HG02610 (cell line): ENCODE data around the gene KDM4B.

Experiments
- ATAC-seq: cut with Tn5 transposase; IDR thresholded peaks from one replicate; pipeline ENCODE4 v1.9.1; 2021; ENCODE audit warnings: mild to moderate bottlenecking, moderate library complexity; ENCODE audit not compliant: unreplicated experiment

KDM4B gene

DNA sequence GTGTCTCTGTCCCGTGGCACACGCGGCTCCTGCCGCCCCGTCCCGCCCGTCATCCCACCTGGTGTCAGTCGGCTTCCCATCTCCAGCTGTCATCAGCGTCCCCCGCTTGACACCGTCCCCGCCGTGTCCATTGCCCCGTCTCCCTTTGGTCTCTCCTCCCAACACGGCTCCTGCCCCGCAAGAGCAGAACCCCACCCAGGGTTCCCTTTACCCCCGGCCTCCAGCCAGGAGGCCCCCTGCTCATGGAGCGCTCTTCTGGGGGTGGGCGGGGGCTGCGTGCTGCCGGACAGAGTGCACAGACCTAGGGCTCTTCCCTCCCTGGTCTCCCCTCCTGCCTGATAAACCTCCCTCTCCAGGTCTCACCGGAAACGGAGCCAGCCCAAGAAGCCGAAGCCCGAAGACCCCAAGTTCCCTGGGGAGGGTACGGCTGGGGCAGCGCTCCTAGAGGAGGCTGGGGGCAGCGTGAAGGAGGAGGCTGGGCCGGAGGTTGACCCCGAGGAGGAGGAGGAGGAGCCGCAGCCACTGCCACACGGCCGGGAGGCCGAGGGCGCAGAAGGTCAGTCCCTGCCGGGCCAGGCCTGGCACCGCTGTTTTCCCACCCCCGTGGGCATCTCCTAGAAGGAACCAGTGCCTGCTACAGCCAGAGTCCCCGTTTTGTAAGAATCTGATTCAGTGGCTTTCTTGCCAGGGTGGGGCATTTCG is 150.5 kb downstream of the KDM4B start:
- ATAC-seq, result no peak

DNA sequence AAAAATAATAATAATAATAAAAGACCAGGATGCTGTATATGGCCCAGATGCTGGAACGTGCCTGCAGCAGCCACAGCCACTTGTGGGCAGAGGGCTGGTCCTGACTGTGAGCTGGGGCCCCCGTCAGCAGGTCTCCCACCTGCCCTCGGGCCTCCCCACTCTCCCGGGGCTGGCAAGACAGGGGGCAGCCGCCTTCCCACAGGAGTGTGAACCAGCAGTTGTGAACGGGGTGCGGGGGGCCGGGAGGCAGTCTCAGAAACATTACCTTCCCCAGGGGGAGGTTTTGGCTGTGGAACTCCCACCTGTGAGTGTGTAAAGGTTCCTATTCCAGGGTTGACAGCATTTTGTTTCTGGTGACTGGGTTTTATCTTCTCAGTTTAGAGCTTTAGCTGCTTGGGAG is 151.4 kb downstream of the KDM4B start:
- no peak for ATAC-seq

DNA sequence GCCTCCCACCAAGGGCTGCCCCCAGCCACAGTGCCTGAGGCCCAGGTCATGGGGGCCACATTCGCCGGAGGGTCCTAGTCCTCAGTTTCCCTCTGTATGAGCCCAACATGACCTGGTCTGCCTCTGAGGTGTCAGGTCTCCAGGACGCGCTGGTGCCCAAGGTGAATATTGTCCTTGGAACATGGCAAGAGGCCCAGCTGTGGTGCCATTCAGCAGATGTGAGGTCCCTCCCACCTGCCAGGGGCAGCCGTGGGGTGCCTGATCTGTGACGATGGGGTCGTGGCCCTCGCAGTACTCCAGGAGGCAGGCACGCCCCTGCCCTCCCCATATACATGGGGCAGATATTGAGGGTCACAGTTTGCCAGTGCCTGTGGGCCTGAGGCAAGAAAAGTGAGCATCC is 151.9 kb downstream of the KDM4B start:
- no peak for ATAC-seq

DNA sequence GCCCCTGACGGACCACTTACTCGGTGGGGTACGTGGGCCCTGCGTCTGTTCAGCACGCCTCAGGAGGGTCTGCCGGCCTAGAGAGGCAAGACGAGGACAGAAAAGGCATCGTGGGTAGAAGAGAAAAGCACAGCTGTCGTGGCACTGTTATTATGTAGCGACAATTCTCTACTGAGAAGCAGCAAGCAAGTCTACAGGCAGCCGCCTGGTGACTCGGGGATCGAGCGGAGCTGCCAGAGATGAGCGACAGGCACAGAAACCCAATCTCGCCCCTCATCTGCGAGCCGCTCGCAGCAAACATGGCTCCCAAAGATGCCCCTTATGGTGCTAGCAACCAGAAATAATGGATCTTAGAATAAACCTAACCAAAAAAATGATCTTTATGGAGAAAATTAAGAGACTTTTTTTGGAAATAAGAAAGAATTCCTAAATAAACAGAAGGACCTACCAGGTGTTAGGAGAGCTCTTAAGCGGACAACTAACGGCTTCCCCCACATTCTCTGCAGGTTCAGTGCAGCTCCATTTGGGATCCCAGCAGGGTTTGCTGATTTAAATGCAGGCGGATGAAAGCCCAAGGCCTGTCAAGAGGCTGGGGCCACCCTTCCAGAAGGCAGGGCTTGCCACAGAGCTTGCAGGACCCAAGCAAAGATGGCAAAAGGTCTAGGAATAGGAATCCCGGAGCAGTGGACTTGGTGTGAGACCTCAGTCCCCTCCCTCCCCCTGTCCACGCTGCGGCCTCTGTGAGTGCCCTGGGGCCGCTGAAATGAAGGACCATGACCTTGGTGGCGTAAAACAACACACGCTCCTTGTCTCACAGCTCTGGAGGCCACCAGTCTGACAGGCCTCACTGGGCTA is 152.6 kb downstream of the KDM4B start:
- ATAC-seq, result no peak

DNA sequence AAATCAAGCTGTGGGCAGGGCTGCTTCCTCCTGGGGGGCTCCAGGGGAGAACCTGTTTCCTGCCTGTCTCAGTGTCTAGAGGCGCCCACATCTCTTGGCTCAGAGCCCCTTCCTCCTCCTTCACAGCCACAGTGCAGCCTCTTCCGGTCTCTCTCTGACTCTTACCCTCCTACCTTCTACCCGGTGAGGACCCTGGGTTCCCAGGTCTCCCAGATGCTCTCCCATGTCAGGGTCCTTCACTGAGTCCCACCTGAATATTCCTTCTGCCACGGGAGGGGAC is 153.1 kb downstream of the KDM4B start:
- ATAC-seq, result no peak

DNA sequence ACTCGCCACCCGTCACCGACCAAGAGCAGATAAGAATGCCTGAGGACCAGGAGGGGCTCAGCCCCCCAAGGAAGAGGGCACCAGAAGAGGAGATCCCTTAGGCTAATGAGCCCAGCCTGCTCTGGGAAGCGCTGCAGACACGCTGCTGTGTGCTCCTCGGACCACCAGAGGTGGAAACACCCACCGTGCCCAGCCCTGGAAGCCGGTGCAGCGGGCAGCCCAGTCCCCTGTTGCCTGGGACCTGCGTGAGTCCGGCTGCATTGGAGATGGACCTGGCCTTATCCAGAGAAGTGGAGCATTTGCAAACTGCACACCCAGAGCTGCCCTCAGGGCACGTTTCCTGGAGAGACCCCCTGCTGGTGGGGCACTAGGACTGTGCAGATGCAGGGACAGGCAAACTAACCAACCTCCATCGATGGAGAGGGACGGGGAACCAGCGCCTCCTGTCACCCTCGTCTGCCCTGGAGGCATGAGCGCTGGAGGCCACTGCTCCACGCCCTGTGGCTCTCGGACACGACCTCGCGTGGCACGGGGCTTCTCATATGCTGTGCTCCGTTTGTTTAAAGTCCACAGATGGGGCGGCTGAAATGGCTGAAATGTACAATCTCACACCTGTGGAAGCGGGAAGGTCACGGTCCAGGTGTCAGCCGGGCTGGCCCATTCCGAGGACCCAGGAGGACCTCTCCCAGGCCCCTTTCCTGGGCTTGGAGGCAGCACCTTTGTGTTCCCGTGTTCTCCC is 153.9 kb downstream of the KDM4B start:
- ATAC-seq, result no peak

DNA sequence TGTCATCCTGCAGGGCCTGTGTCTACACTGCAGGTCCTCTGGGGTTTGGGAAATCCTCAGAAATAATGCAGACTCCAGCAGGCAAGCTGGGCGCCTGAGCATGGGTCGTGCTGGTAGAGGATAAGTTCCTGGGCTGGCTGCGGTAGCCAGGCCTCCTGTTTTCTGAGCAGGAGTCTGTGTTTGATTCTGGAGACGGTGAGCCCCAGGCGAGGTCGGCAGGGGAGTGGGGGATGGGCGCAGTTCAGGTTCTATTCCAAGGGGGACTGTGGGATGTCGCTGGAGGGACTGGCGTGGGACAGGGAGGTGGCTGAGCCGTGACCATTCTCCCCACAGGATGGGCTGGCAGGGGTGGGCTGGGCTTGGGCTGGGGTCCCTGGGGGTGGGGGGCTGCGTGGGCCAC is 154.7 kb downstream of the KDM4B start:
- ATAC-seq, result no peak

DNA sequence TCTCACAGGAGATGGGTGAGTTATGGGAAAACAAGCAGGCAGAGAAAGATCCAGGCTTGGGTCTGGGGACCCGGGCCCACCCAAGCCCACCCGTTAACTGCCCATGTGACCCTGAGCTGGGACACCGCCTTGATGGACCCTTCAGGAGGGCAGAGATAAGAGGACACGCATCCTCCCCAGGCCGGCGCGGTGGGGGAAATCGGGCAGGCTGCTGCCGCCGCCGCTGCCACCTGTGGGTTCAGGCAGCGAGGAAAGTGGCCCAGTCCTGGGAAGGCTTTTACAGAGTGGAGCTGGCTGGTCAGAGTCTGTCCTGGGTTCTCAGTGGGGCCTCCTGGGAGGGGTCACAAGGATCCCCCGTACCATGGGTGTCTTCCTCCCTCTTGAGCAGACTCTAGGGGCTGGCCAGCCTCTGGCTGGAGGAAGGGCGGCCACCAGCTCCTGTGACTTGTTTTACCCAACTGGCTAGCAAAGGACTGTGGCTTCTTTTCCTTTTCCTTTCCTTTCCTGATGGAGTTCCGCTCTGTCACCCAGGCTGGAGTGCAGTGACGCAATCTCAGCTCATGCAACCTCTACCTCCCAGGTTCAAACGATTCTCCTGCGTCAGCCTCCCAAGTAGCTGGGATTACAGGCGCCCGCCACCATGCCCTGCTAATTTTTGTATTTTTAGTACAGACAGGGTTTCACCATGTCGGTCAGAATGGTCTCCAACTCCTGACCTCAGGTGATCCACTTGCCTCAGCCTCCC is 155.4 kb downstream of the KDM4B start:
- ATAC-seq, result no peak

DNA sequence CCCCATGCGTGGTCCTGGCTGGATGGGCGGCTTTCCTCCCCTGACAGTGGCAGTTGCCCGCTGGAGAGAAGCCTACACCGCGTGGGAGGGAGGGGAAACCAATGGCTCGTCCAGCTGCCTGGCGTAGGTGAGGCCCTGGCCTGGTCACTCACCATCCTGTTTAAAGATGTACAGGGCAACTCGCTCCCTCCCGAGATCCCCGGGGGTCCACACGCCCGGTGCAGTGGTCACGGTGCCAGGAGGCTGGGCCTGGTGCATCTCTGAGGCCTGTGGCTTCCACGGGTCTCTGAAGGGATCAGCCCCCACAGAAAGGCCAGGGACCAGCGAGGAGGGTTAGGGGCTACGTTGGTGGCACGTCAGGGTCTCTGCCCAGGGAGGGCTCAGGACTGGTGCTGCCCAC is 156.5 kb downstream of the KDM4B start:
- ATAC-seq, result no peak

DNA sequence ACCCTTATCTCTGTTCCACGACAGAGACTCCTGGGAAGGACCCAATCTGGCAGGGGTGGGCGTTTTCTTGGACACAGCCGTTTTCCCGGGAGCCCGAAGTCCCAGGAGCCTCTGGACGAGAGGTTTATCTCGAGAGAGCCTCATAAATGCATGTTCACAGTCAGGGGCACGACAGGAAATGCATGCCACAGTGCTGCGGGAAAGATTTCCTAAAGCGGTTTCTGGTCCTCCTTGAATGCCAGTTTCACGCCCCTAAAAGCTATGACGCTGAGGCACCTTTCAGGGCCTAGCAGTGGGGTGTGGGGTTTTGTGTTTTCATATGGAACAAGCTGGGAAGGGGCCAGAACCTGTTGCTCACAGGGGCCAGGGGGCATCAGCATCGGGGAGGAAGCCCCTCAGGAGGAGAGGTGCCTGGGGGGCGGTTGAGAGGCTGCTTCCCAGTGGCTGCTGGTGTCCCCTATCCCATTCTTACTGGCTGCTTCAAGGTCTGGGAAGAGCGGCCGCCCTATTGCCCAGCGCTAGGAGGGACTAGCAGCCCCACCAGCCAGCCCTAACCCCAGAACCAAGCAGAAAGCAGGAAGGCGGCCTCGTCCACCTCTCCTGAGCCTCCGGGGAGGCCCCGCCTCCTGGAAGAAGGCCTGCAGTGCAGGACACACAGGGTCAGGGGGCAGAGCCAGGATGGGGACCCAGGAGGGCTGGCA is 157.0 kb downstream of the KDM4B start:
- no peak for ATAC-seq

DNA sequence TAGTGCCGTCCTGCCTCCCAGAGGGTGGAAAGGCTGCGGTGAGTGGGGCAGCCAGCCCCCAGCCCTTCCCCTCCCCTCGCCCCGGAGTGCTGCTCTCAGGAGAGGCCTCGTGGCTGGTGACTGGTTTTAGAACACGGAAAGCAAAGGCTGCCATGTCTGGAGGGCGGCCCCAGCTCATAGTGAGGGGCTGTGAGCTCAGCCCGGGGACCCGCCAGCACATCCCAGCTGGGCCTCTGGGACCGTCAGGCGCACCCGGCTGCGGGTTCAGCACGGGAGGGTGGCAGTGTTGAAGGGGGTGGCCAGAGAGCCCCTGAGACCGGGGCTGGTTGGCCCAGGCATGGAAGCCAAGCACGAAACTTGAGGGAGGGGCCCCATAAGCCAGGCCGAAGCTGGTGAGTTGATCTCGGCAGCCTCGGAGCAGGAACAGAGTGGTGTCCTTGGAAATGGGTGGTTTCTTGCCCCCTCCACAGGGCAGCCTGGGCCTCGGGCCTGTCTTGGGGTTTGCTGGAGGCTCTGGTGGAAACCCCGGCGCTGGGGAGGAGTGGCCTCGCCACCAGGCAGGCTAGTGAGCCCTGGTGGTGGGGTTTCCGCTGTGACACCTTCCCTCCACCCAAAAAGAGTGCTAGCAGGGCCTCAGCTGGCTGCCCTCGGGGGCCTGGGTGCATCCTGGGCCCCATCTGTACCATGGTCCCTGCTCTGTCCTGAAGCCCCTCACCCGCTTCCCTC is 157.7 kb downstream of the KDM4B start:
- peak; percentile 23 for ATAC-seq

DNA sequence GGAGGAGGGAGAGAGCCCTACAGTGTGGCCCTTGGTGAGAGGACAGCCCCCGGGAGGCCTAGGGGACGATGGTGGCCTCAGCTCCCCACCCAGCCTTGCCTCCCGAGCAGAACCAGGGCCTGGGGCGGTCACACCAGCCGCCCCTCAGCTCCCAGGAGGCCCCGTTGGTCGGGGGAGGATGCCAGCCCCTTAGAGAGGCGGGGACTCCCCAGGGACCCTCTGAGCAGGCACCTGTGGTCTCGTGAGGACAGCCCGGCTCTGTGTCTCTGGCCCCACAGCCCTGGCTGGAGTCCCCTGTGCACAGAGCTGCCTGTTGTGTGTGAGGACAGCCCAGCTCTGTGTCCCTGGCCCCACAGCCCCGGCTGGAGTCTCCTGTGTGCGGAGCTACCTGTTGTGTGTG is 158.8 kb downstream of the KDM4B start:
- no peak for ATAC-seq

DNA sequence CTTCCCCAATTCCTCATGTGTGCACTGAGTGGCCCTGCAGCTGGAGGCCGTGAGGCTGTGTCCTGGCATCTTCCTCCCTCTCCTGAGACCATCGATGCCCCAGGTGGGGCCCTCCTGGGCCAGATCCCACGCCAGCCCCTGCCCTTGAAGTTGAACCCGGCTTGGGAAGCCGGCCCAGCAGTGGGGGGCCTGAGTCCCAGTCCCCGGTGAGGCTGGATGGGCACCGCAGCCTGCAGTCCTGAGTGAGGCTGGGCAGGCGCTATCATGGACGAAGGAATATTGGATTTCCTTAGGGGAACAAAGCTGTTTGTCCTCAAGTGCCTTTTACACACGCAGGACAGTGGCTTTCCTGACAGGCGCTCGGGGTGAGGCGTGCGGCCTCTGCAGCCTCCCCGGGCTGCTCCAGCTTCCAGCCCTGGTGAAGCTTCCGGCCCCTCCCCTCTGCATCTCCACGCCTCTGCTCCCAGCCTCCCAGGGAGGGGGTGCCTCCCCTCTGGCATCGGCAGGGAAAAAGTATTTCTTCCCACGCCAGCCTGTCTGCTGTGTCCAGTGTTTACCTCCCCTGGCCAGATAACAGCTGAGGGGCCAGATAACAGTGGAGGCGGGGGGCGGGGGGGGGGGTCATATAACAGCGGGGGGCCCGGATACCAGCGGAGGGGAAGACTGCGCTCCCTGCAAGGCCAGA is 159.5 kb downstream of the KDM4B start:
- ATAC-seq, result no peak

DNA sequence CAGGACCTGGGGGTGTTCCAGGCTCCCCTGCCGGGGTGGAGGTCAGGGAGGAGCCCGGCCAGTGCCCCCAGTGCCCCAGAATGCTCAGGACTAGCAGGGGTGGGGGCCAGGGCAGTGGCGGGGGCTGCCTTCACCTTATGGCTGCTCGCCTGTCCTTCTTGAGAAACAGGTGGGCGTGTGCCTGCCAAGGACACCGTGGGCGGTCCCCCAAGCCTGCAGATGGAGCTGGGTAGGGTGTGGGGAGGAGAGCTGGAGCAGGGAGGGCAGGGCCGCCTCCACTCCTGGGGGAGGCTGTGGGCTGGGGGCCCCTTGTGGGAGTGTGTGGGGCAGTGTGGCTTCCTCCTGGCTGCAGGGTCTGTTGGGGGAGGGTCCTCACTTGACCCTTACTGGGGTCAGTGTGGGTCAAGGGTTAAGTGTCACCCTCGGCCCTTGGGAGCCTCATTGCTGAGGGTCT is 160.1 kb downstream of the KDM4B start:
- no peak for ATAC-seq

DNA sequence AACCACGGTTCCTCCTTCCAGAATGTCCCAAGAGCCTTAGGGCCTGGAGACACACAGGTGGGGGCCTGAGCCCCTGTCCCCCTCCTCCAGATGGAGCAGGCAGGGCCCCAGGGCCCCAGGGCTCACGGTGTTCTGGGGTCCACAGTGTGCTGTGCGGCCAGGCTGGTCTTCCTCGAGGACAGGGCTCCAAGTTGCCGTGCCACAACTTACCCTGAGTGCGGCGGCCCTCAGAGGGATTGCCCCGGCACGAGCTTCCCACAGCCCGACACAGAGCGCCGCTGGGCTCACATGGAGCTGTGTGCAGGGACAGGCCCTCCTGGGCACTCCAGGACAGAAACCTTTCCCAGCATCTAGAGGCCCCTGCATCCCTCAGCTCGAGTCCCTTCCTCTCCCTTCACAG is 160.8 kb downstream of the KDM4B start:
- no peak for ATAC-seq

DNA sequence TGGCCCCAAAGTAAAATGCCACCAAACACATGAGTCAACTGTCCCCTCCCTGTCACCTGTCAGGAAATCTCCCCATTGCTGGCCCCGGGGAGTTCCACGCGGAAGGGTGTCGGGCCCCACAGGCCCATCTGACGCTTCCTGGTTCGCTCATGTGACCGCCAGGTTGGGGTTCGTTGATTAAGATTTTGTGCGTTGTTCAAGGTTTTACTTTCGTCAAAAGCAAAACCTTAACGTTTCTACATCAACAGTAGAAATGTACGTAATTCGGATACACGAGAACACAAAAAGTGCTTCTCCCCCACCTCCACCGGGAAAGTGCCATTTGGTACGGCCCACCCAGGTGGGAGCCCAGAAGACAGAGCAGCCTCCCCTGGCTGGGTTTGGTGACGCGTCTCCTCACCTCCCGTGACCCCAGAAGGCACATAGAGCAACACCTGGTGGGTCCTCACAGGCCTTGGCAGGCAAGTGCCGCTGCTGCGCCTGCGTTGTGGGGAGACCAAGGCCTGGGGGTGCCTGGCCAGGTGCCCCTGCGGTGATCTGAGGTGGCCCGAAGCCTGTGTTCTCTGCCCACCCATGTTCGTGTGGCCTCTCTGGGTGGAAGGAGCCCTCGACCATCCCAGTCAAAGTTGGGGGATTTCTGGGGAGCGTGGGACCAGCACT is 161.6 kb downstream of the KDM4B start:
- peak; percentile 36 for ATAC-seq

DNA sequence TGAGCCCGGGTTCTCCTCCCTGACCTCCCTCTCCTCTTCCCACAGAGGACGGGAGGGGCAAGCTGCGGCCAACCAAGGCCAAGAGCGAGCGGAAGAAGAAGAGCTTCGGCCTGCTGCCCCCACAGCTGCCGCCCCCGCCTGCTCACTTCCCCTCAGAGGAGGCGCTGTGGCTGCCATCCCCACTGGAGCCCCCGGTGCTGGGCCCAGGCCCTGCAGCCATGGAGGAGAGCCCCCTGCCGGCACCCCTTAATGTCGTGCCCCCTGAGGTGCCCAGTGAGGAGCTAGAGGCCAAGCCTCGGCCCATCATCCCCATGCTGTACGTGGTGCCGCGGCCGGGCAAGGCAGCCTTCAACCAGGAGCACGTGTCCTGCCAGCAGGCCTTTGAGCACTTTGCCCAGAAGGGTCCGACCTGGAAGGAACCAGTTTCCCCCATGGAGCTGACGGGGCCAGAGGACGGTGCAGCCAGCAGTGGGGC is 162.2 kb downstream of the KDM4B start:
- peak; percentile 32 for ATAC-seq

DNA sequence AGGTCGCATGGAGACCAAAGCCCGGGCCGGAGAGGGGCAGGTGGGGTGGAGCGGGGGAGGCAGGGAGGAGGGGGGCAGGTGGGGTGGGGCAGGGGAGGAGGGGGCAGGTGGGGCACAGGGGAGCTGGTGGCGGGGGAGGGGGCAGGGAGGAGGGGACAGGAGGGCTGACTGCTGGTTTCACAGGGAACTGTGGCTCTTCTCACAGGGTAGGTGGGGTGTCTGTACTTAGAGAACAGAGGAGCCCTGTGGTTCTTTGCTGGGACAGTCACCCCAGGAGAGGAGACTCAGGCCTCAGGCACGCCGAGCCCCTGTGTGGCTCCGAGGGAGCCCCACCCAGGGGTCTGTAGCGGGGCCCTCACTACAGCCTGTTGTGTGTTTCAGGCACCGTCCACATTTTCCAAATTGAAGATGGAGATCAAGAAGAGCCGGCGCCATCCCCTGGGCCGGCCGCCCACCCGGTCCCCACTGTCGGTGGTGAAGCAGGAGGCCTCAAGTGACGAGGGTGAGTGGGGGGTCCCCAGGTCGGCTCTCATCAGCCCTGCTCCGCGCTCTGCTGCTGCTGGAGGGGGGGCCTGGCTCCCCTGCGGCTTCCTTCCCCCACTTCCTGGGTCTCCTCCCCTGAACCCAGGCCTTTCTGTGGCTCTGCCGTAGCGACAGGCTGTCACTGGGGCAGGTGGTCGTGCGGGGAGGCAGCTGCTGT is 162.7 kb downstream of the KDM4B start:
- no peak for ATAC-seq
